Activated CD8-positive, alpha-beta memory T cell treated with anti-CD3 and anti-CD28 coated beads, Interleukin-2, amount 50 U/mL, for 48 hours (primary cell): ENCODE results near the gene ANKS1A.

Source experiments
- DNase-seq: peaks from one replicate; pipeline ENCODE4 v3.0.0-alpha.2; 2020

The ANKS1A gene

DNA sequence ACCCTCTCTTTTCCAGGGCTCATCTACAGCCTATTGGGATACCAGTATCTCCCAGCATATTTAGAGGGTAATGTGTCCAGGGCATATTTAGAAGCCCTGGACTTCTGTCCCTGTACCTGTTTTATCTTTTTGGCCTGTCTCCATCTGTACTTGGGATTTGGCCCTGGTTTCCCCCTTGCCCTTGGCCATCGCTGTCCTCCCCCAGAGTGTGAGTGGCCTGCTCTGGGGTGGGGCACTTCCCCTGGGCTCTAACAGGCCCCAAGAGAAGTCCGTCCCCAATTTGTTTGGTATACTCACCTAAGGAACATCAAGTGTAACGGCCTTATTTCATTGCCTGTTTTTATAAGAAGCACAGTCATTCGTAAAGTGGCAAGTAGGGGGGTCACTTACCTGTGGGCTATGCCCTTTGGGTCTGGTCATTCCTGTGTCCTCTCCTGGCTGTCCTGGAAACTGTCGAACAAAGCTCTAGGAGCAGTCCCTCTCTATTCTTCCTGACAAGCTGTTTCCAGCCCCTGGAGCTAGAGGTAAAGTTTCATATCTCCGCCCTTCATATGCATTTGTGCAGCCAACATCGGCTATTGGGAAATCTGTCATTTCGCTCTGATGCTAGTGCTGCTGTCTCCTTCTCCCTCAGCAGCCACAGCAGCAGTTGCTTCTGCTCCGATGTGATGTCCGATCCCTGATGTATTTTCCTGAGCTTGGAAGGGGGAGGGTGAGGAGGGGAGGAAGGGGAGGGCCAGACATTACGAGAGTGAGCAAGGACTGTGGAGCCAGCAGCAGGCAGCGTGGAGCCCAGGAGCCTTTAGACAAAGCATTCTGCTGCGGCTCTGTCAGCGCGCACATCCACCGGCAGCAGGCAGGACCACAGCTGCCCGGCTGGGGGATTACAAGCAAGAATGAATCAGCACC lies 168.6 kb downstream of the ANKS1A start:
- DNase-seq = no peak

DNA sequence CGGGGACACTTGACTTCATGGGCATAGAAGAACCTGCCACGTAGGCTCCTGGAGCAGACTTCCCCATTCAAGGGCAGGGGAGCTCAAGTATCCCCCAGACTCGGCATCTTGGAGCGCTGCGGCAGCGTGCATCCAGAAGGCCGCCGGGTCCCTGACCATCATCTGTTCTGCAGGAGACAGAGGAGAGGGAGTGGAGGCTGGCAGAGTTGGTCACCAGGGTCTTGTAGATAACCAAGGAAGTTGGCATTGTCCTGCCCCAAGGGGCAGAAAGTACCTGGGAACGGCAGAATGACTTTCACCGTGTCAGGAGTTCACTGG lies 169.3 kb downstream of the ANKS1A start:
- no peak for DNase-seq

DNA sequence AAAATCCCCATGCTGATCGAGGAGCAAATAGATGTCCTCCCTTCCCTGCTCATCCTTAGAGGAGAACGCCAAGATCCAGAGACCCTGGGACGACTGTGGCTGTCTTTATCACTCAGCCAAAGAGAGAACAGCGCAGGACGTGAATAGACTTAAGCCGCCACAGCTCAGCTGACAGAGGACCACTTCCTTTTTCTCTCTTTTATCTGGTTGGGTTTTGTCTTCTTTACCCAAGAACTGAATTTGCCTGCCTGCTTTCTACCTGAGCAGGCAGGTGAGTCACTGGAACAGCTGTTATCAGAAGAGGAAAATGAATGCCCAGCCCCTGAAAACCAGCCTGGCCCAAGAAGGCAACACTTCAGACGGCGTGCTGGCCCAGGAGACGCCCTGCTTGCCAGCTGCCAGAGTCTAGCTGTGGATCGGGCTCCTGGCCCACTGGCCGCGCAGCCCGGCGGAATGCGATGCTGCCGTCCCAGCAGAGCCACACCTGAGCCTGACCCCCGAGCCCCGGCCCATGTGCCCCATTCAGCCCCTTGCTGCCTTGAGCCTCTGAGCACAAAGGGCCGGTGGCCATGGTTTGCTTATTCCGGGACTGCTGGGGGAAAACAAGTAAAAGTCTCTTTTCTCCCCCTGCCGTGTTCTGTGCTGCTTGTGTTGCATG lies 169.9 kb downstream of the ANKS1A start:
- DNase-seq = no peak

DNA sequence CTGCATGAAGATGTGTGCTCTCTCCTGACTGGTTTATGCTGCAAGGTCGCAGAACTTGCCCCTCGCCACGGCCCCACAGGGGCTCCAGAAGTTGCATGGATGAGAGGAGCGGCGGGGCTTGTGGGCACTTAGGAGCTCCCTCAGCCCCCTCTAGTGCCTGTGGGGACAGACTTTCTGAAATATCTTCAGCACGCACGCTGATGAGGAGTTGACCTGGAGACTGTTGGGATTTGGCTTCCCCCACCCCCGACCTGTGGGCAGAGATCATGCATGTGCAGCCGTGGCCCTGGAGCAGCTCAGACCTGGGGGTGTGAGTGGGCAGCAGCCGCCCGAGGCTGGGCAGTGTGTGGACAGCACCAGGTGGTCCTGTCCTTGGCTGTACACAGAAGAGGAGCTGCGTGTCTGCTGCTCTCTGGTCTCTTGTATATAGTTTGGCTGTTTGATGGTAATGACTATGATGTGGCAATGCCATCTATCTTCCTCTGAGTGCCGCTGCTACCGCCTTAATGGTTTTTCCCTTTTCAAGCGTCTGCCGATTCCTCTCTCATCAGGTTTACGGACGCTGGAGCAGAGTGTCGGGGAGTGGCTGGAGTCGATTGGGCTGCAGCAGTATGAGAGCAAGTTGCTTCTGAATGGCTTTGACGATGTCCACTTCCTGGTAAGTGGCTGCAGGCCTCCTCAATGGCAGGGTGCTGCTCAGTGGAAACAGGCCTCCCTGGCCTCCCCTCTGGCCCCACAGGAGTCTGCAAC lies 170.7 kb downstream of the ANKS1A start:
- no peak for DNase-seq

DNA sequence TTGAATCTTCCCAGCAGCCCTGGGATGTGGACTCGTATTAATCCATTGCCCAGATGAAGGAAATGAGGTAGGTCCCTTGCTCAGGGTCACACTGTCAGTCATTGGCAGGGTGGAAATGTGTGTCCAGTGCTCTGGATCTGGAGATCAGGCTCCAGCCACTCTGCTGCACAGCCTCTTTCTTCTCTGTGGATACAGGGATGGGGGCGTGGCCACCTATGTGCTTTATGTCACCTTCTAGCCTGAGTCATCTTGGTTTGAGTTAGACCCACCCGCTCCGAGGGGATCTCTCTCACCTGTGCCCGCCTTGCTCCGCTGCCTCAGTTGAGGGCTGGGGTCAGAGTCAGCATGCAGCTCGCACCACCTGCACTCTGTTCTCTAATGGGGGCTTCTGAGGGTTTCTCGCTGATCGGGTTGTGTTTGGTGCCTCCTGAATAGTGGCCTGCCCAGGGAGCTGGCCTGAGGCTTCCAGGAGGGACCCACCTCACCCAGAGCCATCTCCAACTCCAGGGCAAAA lies 172.1 kb downstream of the ANKS1A start:
- no peak for DNase-seq

DNA sequence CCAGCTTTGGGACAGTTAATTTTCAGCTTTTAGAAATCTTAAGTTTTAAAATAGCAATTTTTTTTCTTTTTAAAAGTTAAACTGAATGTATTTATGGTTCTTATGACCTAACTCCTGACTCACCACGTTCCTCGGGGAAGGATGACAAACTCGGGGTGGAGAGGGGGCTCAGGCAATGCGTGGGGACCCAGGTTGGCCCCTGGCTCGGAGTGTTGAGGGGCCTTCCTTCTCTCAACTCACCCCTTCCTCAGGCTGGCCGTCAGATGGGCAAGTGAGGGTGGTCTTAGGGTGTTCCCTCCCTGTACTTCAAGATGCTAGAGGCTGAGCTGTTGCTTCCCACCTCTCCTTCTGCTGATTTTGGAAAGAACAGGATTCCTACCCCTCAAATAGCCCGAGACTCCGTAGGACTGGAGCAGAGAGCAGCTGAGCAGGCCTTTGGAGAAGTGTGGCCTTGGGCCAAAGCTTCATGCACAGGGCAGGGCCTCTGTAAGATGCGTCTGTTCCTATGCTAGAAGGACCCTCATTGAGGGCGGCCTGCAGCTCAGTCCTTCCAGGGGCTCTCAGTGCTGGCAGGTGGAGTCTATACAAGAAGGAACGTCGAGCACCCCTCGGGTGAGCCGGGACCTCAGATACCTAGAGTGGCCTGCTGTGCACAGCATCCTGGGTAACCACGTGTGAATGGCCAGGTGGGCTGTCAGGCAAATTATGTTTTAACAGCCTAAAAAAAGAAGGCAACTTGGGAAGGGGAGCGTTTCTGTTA lies 172.8 kb downstream of the ANKS1A start:
- no peak for DNase-seq

DNA sequence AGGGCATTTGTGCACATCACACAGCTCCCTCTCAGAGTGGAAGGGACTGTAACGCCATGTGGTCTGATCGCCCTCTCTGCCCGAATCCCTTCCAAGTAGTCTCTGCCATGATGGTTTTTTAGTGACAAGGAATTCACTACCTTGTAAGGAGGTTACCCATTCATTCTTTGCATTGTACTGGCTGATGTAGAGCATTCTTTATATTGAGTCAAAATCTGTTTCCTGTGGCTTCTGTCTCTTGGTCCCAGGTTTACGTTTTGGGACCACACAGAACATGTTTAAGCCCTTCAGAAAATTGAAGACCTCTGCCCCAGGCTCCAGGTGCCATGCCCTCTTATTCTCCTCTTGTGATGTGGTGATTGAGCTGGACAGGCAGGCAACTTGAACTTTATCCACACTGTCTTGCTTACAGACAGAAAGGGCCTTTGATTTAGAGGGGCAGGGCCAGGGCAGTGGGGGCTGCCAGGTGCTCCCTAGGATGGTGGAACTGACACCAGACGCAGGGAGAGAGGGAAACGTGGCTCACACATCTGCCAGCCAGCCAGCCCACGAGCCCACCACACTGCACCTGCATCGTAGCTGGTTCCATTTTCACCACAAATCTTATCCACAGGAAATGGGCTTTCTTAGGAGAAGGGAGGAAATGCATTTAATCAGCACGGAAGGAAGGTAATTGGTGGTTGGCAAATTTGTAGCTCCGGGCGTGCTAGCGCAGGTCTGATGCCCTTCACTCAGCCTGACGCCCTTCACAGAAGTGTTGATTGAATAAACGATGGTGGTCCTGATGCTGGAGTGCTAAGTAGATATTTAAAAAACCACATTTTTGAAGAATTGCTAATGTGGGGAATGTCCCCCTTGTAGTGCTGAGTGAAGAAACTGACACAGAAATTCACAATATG lies 173.9 kb downstream of the ANKS1A start:
- no peak for DNase-seq

DNA sequence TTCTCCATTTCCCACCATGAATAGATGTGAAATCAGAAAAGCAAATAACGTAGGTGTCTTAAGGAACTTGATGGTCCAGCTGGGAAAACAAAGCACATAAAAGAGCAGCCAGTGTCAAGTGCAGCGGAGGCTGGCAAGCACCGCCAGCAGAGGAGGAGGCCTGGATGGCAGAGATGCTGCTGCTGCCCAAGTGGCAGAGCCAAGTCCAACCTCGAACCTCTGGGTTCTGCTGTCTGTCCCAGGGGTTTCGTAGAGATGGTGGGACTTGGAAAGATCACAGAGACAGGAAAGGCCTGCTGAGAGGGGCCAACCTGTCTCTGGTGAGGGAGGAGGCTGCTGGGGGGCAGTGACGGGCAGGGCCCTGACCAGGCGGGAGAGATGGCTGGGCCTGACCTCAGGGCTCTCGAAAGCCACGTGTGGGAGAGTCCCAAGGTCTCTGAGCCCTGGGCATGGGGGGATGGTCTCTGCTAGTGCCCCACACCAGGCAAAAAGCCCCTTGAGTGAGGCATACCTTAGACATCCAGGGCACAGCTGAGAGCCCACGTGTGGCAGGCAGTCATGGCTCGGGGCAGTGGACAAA lies 174.7 kb downstream of the ANKS1A start:
- DNase-seq = no peak

DNA sequence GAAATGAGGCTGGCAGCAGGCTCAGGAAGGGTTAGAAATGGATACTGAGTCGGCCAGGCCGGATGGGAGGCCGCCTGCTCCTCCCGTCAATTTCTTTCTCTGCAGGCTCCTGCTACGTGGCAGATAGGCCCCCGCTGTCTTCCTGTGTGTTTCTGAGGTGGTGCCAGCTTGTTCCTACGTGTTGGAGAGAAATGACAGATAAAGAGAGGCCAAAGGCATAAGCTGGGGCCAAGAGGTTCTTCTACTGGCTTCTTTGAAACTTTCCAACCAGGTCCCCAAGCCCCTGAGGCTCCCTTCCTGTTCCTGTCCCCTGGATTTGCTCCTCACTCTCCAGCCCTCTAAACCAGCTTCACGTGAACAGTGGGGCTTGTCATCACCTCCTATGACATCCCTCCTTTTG lies 175.2 kb downstream of the ANKS1A start:
- DNase-seq = no peak

DNA sequence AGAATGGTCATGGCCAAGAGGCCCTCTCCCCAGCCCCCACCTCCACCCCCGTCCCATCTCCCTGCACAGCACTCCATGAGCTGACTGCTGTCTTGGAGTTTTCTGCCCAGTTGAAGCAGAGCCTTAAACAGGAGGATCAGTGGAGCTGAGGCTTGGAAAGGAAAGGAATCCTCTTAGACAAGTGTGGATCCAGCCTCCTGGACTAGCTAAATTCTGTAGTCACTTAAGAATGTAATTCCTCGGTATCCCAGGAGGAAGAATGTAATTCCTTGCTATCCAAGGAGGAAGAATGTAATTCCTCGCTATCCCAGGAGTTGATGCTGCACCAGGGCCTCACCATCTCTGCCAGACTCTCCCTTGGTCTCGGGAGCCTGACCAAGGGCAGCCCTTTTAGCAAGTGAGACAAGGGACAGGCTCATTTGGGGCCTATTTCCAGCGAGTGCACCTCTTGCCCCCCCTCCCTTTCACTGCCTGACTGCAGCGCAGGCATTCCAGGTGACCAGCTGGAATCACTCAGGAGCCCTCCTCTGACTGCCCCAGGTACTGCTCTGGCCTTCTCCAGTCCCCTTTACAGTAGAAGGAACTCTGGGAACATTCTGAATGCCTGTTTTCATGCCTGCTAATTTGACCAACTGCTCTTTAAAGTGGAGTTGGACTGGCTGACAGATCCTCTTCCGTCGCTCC lies 175.8 kb downstream of the ANKS1A start:
- DNase-seq = no peak

DNA sequence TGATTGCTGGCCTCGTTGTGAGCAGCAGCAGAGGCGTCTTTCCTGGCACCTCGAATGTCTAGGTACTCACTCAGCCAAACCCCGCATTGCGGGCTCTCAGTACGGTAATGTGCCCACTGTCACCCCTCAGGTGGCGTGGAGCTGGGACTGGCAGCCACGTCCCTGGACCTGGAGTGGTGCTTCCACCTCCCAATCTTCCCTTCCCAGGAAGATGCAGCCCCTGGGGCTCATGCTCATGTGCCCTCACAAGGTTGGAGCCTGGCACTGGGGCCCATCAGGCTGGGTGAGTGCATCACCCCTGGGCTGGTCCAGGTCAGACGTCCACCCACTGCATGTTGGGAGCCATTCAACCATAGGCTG lies 176.4 kb downstream of the ANKS1A start:
- DNase-seq = no peak

DNA sequence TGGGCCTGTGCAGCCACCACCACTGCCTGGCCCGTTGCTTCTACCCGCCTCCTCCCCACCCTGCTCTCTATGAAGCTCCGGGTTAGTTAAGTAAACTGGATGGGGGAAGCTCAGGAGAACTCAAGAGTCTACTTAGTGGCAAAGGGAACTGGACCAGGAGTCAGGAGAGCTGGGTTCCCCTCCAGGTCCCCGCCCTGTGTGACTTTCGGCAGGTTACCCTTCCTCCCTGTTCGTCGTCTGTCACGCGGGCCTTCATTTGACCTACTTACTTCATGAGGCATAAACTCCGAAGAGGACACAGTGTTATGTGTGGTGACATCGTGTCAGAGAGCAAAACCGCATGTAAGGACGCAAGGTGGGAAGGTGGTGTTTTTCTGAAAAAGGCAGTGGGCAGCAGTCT lies 176.8 kb downstream of the ANKS1A start:
- no peak for DNase-seq

DNA sequence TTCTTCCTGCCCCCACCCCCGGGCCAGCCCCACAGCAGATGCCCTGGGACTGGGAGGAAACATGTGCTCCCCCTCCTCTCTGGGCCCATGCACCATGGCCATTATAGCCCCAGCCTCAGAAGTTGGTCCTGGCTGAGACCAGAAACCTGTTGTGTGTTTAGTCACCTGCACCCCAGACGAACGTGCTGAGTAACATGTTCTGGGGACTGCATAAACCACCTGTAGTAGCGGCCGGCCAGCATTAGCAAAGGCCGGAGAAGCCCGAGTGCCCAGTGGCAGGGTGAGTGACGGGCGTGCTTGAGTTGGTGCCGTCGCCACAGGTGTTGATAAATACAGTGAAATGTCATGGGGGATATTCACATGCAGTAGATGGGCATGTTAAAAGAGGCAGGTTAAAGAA lies 178.2 kb downstream of the ANKS1A start:
- DNase-seq = no peak

DNA sequence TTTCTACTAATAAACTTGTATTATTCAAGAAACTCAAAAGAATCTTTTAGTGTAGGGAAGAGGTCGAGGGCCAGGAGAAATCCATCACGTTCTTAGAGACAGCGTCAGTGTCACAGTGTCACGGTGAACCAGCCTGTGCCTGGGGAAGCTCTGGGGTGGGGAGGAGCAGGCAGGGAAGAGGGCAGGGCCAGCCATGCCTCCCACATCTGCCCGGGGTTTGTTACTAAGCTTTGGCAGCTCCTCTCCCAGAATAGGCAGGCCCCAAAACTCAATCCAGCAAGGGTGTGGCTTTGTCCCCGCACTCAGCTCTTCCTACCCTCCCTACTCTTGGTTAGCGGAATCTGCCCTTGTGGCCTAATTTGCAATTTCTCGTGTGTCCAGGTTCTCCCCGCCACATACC lies 179.2 kb downstream of the ANKS1A start:
- DNase-seq = no peak

DNA sequence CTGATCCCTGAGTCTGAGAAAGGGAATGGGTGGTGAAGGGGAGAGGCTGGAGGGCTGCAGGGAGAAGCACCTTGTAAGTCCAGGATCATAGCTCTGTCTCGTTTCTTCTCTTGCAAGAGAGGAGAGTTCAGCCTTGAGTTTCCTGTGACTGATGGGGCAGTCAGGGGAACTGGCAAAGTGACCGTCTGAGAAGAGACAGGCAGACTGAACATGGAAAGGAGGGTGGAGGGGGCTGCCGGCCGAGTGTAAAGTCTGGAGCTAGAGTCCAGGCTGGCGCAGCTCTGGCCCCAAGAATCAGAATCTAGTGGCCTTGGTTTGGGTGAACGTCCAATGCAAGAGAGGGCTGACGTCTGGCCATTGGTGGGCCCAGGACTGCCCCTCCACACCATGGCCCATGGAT lies 179.6 kb downstream of the ANKS1A start:
- no peak for DNase-seq

DNA sequence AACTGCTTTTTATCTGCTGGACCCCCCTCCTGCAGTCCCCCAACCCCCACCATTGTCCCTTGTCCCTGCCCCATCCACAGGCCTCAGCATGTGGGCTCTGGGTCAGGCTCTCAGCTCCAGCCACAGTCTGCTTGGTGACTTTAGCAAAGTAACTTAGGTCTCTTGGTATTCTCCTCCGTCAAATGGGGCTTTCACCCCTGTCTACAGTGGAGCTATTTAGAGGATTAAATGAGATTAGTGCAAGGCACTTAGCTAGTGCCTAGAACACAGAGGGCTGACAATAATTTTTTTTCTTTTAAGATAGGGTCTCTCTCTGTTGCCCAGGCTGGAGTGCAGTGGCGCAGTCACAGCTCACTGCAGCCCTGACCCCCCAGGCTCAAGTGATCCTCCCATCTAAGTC lies 180.2 kb downstream of the ANKS1A start:
- no peak for DNase-seq

DNA sequence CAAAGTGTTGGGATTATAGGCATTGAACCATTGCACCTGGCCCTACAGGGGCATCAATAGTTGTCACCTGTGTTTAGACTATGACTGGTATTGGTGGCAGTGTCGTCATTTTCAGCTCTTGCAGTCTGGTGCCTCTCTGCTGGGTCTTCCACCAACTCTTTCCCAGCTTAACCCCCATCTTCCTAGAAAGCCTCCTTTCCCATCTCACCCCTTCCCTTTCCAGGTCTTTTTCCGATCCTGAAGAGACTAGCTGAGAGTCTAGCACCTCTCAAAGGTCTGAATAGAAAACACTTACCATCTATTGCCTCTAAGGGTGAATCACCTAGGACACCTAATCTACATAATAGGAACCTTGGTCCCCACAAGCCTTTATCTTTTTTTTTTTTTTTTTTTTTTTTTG lies 181.1 kb downstream of the ANKS1A start:
- no peak for DNase-seq

DNA sequence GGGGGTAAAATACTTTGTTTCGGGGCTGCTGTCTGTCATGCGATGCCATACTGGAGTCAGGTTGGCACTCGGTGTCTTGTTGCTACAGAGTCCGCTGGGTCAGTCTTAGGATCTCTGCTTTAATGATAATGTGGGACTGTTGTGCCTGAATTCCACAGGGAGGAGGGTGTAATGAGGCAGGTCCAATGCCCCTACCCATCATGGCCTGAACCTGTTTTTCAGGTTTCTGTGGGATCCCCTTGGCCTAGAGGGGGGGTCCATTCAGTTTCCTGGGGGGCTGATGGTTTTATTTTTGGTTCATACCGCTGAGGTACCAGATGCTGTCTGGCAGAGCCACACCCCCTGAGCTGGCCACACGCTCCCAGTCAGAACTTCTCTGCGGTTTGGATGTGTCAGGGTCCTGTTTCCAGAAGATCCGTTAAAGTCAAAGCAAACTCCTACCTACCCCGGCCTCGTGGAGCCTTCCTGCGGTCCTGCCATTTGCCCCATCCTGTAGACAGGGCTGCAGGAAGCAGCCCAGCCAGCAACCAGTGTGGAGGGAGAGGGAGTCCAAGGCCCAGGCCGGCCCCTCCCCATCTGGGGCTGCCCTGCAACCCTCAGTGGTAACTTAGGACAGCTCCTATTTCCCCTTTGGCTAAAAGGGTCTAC lies 182.4 kb downstream of the ANKS1A start:
- DNase-seq = no peak

DNA sequence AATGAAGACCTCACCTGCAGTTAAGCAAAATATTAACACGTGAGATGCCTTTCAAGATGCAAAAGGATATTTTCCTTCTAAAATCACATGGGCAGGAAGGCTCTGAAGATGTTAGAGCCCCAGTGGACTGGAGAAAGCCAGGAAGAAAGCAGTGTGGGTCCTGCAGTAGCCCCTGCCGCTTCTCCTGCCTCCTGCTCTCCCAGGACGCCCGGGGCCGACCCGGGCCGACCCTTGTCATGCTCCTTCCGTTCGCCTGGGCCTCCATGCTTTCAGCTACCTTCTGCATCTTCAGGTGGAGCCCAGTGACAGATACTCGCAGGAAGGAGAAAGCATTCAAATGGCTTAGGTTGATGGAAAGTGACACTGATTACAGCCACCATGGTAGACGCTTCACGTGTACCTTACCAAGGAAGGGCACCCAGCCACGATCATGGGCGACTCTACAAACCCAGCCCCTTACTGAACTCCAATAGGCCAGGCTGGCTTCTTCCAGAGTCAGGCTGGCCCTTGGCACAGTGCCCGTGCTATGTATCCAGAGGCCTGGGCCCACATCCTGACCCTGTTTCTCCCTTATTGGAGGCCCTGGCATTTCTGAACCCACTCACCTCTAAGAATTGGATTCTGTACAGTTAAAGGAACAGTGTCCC lies 183.1 kb downstream of the ANKS1A start:
- no peak for DNase-seq

DNA sequence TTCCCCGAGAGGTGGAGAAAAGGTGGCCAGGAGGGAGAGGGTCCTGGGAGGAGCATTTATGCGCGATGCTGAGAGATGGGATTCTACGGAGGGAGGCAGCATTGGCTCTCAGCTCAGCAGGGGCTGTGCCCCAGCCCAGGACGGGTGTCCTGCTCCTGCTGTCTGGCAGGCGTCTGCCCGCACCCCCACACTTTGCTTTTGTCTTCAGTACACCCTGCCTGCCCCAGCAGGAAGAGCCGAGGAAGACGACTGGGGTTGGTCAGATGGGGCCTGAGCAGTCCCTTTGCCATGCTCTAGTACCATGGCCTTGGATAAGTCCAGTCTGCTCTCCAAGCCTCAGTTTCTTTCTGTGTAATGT lies 183.6 kb downstream of the ANKS1A start:
- no peak for DNase-seq
